SKM-1 (cell line): ENCODE measurements around the gene CLEC18B.
"Not testable (repeated sequence)": the region's sequence is repeated elsewhere in the genome, so short reads cannot be mapped to it uniquely, and the experiment has no call there.

Experiments used
- DNase-seq: peaks from one replicate; lab custom pipeline; 2025; ENCODE audit not compliant: unreplicated experiment; lab: John Stamatoyannopoulos, UW

CLEC18B gene

DNA sequence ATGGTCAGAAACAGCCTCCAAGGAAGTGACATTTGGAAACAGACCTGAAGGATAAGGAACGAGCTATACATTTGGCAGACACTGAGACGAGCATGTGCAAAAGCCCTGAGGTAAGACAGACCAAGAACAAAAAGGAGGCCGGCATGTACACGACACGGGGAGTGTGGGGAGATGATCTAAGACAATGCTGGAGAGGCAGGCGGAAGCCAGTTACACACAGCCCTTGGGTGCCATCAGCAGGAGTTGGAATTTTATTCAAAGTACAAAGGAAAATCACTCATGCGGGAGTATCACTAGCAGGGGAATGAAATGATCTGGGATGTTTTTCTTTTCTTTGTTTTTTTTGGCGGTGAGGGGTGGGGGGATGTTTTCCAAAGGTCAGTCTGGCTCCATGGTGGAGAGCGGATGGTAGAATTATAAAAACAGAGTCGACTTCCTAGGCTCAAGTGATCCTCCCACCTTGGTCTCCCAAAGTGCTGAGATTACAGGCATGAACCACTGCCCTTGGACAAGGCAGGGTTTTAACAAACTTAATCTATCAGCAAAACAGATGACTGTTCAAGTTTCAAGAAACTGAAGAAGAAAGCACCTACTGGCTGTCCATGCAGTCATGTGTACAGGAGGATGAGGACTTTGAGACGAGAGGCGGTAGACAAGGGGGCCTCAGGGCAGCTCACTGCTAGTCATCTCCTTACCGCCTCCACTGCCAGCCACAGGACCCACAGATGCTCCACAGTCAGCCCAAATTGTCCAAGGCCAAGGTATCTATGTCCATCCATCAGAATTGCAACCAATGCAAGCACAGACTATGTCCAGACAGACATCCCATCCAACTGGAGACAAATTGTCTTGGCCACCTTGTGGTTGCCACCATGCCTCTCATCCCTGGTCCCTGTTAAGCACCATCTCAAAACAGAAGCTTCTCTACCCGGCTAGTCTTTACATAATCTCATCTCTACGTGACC is 59.4 kb downstream of the CLEC18B start:
- not testable (repeated sequence) for DNase-seq
